Suprapubic skin (tissue), 4 donors: ENCODE measurements around the gene FYB2. TPM values are rescaled to one million over a fixed set of nuclear protein-coding genes. Genes with fewer than 3 reads are reported as not detected.

Experiments used
- DNase-seq, 2 donors: peaks; one replicate each; pipeline ENCODE4 v3.0.0-alpha.2; 2019; ENCODE audit warnings: low spot score in 2 of 2
- H3K27ac ChIP-seq: fragments of 200-600 bp; sonication (generic); one replicate; pipeline ENCODE4 v1.5.1; 2019
- H3K27me3 ChIP-seq: fragments of 200-600 bp; sonication (generic); one replicate; pipeline ENCODE4 v1.5.1; 2019
- H3K36me3 ChIP-seq: fragments of 200-600 bp; sonication (generic); one replicate; pipeline ENCODE4 v1.5.1; 2019
- H3K4me1 ChIP-seq: fragments of 200-600 bp; sonication (generic); one replicate; pipeline ENCODE4 v1.5.1; 2019
- H3K4me3 ChIP-seq: fragments of 200-600 bp; sonication (generic); one replicate; pipeline ENCODE4 v1.5.1; 2019; ENCODE audit warnings: mild to moderate bottlenecking
- H3K9me3 ChIP-seq: fragments of 200-600 bp; sonication (generic); one replicate; pipeline ENCODE4 v1.5.1; 2019
- EP300 ChIP-seq: sonication (generic); formaldehyde crosslinking; IDR thresholded peaks from one replicate; pipeline ENCODE4 v1.6.1; 2017; ENCODE audit warnings: antibody characterized with exemption
- POLR2A ChIP-seq, 2 donors: fragments of 450-650 bp; IDR thresholded peaks; one replicate each; pipeline ENCODE4 v1.6.1; 2017; ENCODE audit warnings: antibody characterized with exemption in 2 of 2, mild to moderate bottlenecking in 2 of 2, moderate library complexity in 2 of 2
- POLR2AphosphoS5 ChIP-seq, 3 donors: sonication (generic); formaldehyde crosslinking; IDR thresholded peaks; one replicate each; pipeline ENCODE4 v1.6.1; 2017; ENCODE audit warnings: antibody characterized with exemption in 3 of 3
- WGBS: methylation state at CpG from one replicate; pipeline ENCODE4 v1.1.5; 2018; 5-methylcytosine and 5-hydroxymethylcytosine counted together
- total RNA-seq, 4 donors: library from RNA; depleted of rRNA; stranded (reverse); fragments of >200 nt; gene quantifications; one replicate each; pipeline ENCODE4 v1.1.0, GENCODE V29; 2016
- TF ChIP-seq, protein P1 (sequence below), 2 donors: fragments of 200-600 bp in 1 of 2; fragments of 450-650 bp in 1 of 2; sonication (generic) in 1 of 2; IDR thresholded peaks; one replicate each; pipeline ENCODE4 v1.5.1; 2016 to 2019; ENCODE audit warnings: antibody characterized with exemption in 2 of 2, mild to moderate bottlenecking in 1 of 2, moderate library complexity in 1 of 2

The FYB2 gene
- total RNA-seq, 4 donors from 2014 or later = 0.57 TPM; not detected in 3

DNA sequence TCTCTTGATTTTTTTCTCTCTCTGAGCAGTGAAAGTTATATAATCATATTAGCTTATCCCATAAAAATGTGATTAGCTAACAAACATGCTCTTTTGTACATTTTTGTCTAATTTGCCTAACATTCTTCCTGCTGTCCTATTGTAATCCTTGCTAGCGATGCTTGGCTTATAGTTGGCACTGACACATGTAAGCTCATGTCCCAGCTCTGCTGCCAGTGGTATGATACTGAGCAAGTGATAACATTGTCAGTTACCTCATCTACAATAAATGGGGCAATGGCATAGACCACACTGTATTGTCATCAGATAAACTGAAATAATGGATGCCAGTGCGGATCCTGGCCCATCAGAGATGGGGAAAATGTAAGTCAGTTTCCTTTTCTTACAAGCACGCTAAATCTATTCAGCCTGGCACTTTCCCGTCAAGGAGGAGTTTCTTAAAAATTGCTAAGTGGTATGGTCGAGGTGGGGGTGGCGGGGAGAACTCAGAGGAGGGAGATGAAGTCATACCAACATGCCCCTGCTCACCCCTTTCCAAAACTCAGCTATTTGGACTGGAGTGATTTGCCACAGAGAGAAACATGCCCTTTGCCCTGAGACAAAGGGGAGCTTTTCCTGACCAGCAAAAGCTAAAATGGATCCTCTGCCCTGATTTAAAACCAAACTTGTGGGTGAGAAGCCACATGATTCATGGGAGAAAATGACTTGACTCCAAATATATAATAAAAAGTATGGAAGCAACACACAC, 1.3 kb downstream of the FYB2 start:
- Histone ChIP-seq H3K4me1 (peaks cover 26% of the 10 kb centered on the region), H3K36me3 (no peaks in the 10 kb centered on the region), H3K27ac (no peak overlapping the region), H3K4me3 (no peak overlapping the region), H3K9me3 (no peaks in the 10 kb centered on the region), H3K27me3 (peaks cover 11% of the 10 kb centered on the region)
- WGBS = 79% methylated on average over 6 of the region's 6 CpGs
- no peak for TF ChIP-seq EP300
- TF ChIP-seq POLR2AphosphoS5 (IDR thresholded peaks at IDR 0.05) = no peak
- no peak for TF ChIP-seq POLR2A (IDR thresholded peaks at IDR 0.05)
- TF ChIP-seq, protein P1, sequence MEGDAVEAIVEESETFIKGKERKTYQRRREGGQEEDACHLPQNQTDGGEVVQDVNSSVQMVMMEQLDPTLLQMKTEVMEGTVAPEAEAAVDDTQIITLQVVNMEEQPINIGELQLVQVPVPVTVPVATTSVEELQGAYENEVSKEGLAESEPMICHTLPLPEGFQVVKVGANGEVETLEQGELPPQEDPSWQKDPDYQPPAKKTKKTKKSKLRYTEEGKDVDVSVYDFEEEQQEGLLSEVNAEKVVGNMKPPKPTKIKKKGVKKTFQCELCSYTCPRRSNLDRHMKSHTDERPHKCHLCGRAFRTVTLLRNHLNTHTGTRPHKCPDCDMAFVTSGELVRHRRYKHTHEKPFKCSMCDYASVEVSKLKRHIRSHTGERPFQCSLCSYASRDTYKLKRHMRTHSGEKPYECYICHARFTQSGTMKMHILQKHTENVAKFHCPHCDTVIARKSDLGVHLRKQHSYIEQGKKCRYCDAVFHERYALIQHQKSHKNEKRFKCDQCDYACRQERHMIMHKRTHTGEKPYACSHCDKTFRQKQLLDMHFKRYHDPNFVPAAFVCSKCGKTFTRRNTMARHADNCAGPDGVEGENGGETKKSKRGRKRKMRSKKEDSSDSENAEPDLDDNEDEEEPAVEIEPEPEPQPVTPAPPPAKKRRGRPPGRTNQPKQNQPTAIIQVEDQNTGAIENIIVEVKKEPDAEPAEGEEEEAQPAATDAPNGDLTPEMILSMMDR (IDR thresholded peaks at IDR 0.05) = no peak
- DNase-seq = no peak

DNA sequence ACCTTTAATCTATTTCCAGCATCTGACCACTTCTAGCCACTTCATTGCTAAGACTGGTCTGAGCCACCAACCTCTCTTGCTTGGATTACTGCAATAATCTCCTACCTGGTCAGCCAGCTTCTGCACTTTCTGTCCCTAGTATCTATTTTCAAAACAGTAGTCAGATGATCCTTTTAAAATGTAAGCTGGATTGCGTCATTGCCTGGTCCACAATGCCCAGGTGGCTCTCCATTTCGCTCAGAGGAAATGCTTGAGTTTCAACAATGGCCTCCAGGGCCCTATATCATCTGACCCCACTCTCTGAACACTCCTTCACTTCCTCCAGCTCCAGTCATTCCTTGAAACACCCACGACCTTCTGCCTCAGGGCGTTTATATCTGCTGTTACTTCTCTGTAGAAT, 2.3 kb downstream of the FYB2 start:
- H3K4me3 ChIP-seq = no peak overlapping the region
- H3K27me3 ChIP-seq = peaks cover 13% of the 10 kb centered on the region
- no peak for TF ChIP-seq EP300
- TF ChIP-seq POLR2AphosphoS5 (IDR thresholded peaks at IDR 0.05) = no peak
- TF ChIP-seq, protein P1 (IDR thresholded peaks at IDR 0.05) = no peak
- TF ChIP-seq POLR2A (IDR thresholded peaks at IDR 0.05) = no peak
- 69% methylated on average over 4 of the region's 4 CpGs for WGBS
- DNase-seq = no peak
- H3K27ac ChIP-seq = no peak overlapping the region
- no peaks in the 10 kb centered on the region for H3K9me3 ChIP-seq
- H3K4me1 ChIP-seq = peaks cover 26% of the 10 kb centered on the region
- no peaks in the 10 kb centered on the region for H3K36me3 ChIP-seq

DNA sequence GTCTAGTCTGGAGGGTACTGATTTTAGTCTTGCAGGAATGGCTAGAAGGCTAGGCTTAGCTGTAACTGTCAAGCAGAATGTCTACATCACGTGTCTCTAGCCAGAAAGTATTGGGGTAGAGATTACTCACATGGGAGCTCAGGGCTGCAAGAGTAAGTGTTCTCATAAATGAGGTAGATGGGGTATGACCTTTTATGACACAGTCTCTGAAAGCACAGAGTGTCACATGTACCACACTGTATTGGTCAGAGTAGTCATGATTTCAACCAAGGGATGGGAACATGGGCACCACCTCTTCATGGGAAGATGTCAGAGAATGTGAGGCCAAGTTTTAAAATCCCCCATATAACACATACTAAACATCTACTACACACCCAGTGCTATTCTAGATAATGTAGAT, 2.9 kb downstream of the FYB2 start:
- no peaks in the 10 kb centered on the region for H3K9me3 ChIP-seq
- no peaks in the 10 kb centered on the region for H3K36me3 ChIP-seq
- H3K27ac ChIP-seq = no peak overlapping the region
- 90% methylated on average over 1 of the region's 1 CpG for WGBS
- TF ChIP-seq POLR2AphosphoS5 (IDR thresholded peaks at IDR 0.05) = no peak
- no peak overlapping the region for H3K4me3 ChIP-seq
- DNase-seq = no peak
- H3K4me1 ChIP-seq = peaks cover 24% of the 10 kb centered on the region
- H3K27me3 ChIP-seq = peaks cover 13% of the 10 kb centered on the region

DNA sequence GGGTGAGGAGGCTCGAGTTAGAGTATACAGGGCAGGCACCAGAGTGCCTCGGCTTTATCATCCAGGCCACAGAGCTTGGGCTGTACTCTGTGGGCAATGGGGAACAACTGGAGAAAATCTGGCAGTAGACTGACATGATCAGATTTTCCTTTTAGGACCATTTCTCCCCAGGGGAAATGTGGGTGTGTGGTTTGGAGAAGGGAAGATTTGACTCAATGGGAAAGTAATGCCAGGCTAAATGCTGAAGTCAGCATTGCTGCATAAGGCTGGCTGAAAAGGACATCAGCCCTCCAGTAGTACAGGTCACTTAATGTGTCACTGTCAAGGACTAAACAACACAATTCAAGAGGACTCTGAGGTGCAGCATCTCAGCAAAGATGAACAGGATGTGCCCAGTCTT, 5.0 kb downstream of the FYB2 start:
- Histone ChIP-seq H3K27me3 (peaks cover 18% of the 10 kb centered on the region), H3K9me3 (no peaks in the 10 kb centered on the region), H3K36me3 (no peaks in the 10 kb centered on the region), H3K27ac (no peak overlapping the region), H3K4me1 (peaks cover 11% of the 10 kb centered on the region), H3K4me3 (no peak overlapping the region)
- TF ChIP-seq POLR2A (IDR thresholded peaks at IDR 0.05) = no peak
- TF ChIP-seq, protein P1 (IDR thresholded peaks at IDR 0.05) = no peak
- TF ChIP-seq EP300 = no peak
- TF ChIP-seq POLR2AphosphoS5 (IDR thresholded peaks at IDR 0.05) = no peak
- no peak for DNase-seq
- 89% methylated on average over 2 of the region's 2 CpGs for WGBS

DNA sequence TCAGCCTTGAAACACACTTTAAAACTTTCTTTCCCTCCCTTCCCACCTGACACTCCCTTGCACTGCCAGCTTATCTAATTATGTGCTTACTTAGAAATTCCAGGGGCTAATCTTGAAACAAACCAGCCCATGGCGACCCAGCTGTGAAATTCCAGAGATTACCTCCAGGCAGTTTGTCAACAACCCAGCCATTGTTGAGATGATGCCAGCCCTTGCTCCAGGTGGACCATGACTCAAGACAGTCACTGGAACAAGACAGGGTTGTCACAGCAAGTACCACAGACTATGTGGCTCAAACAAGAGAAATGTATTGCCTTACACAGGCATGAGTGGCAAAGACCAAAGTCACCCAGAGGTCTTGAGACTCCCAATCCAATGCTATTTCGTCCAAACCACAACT, 7.9 kb downstream of the FYB2 start:
- no peaks in the 10 kb centered on the region for H3K9me3 ChIP-seq
- WGBS = 44% methylated on average over 2 of the region's 2 CpGs
- no peak overlapping the region for H3K4me3 ChIP-seq
- H3K27me3 ChIP-seq = peaks cover 17% of the 10 kb centered on the region
- TF ChIP-seq POLR2A (IDR thresholded peaks at IDR 0.05) = no peak
- TF ChIP-seq POLR2AphosphoS5 (IDR thresholded peaks at IDR 0.05) = no peak
- no peak for TF ChIP-seq EP300
- TF ChIP-seq, protein P1 (IDR thresholded peaks at IDR 0.05) = no peak
- no peak overlapping the region for H3K27ac ChIP-seq
- no peaks in the 10 kb centered on the region for H3K4me1 ChIP-seq
- no peak for DNase-seq
- H3K36me3 ChIP-seq = no peaks in the 10 kb centered on the region
